Endothelial cell of umbilical vein (primary cell): ENCODE measurements around the gene MAPKAP1. TPM values are rescaled to one million over a fixed set of nuclear protein-coding genes. Genes with fewer than 3 reads are reported as not detected.

Source experiments
- BruUV-seq: library from RNA; stranded (reverse); fragments of 400-500 nt; replicated peaks from 2 replicates; lab custom pipeline; 2021; lab: Mats Ljungman, UMichigan
- CTCF ChIA-PET: fragments of 300-600, 350-600 bp; sonication (Branson Sonifier 250); formaldehyde crosslinking; loops from one replicate; lab custom pipeline; 2021; ENCODE audit warnings: antibody characterized with exemption, inconsistent platforms; lab: Charles Lee
- POLR2A ChIA-PET: fragments of 300-600, 350-600 bp; sonication (Branson Sonifier 250); formaldehyde crosslinking; loops from one replicate; lab custom pipeline; 2021; ENCODE audit warnings: antibody characterized with exemption, inconsistent platforms; lab: Charles Lee
- DNase-seq: peaks from one replicate; pipeline ENCODE4 v3.0.0-alpha.2; 2011; ENCODE audit warnings: low read depth, low spot score
- FAIRE-seq: peaks from 2 replicates; lab custom pipeline; 2011; peaks lifted over from hg19 to GRCh38; lab: Jason Lieb, UNC
- H2AFZ ChIP-seq: 2 replicates; pipeline ENCODE4 v1.6.0; 2012; ENCODE audit warnings: low read depth, low read length, control low read depth, inconsistent platforms
- H3K27ac ChIP-seq: 2 replicates; pipeline ENCODE4 v1.5.1; 2011; ENCODE audit warnings: low read depth, mild to moderate bottlenecking, control low read depth, low read length, moderate library complexity; ENCODE audit not compliant: insufficient read depth
- H3K27me3 ChIP-seq, 2 experiments: 2 replicates each; pipeline versions ENCODE4 v1.6.0 to v1.6.1; 2011; ENCODE audit warnings: low read length in 2 of 2, mixed read lengths in 1 of 2; ENCODE audit not compliant: control insufficient read depth in 2 of 2, insufficient read depth in 2 of 2
- H3K36me3 ChIP-seq, 2 experiments: 2 replicates in 1 of 2; 3 replicates in 1 of 2; pipeline ENCODE4 v1.5.1; 2011; ENCODE audit warnings: low read length in 2 of 2, mild to moderate bottlenecking in 1 of 2, moderate library complexity in 1 of 2; ENCODE audit not compliant: control insufficient read depth in 2 of 2, insufficient read depth in 2 of 2; ENCODE audit errors: extremely low read depth in 1 of 2
- H3K4me1 ChIP-seq: 3 replicates; pipeline ENCODE4 v1.5.1; 2011; ENCODE audit warnings: mild to moderate bottlenecking, low read length; ENCODE audit not compliant: control insufficient read depth, insufficient read depth; ENCODE audit errors: extremely low read depth
- H3K4me2 ChIP-seq: 2 replicates; pipeline ENCODE4 v1.6.1; 2011; ENCODE audit warnings: low read length, control low read depth, mixed read lengths; ENCODE audit not compliant: insufficient read depth
- H3K4me3 ChIP-seq, 3 experiments: fragments of 200-600 bp in 1 of 3; sonication (generic), shearing (Covaris generic) in 1 of 3; replicated peaks in 1 of 3; 2 replicates each; pipeline ENCODE4 v1.5.1; 2011 to 2016; ENCODE audit warnings: control low read depth in 3 of 3, low read length in 3 of 3, mild to moderate bottlenecking in 2 of 3, inconsistent platforms in 1 of 3, low read depth in 1 of 3, moderate library complexity in 1 of 3; ENCODE audit not compliant: insufficient read depth in 1 of 3
- H3K79me2 ChIP-seq: 2 replicates; pipeline ENCODE4 v1.6.0; 2012; ENCODE audit warnings: low read length, inconsistent platforms; ENCODE audit not compliant: control insufficient read depth, insufficient read depth
- H3K9ac ChIP-seq: replicated peaks from 2 replicates; pipeline ENCODE3; 2011; ENCODE audit warnings: low read length, control low read depth; ENCODE audit not compliant: insufficient read depth; ENCODE audit errors: extremely low read depth
- H3K9me1 ChIP-seq: replicated peaks from 3 replicates; pipeline ENCODE4 v1.6.0; 2011; ENCODE audit warnings: mild to moderate bottlenecking, low read length; ENCODE audit not compliant: control insufficient read depth, insufficient read depth; ENCODE audit errors: extremely low read depth
- H3K9me3 ChIP-seq: replicated peaks from 2 replicates; pipeline ENCODE4 v1.5.1; 2012; ENCODE audit warnings: low read length, inconsistent platforms; ENCODE audit not compliant: control insufficient read depth, insufficient read depth
- H4K20me1 ChIP-seq: replicated peaks from 2 replicates; pipeline ENCODE3; 2011; ENCODE audit warnings: mild to moderate bottlenecking, low read length; ENCODE audit not compliant: control insufficient read depth, insufficient read depth; ENCODE audit errors: extremely low read depth
- EZH2 ChIP-seq: IDR thresholded peaks from 2 replicates; pipeline ENCODE4 v1.6.1; 2012; ENCODE audit warnings: borderline replicate concordance, low read depth, mild to moderate bottlenecking, moderate library complexity, low read length, inconsistent platforms; ENCODE audit not compliant: severe bottlenecking
- FOS ChIP-seq: IDR thresholded peaks from 2 replicates; pipeline ENCODE4 v1.6.1; 2011; ENCODE audit warnings: mild to moderate bottlenecking, low read length, moderate library complexity, borderline replicate concordance; ENCODE audit not compliant: insufficient read depth
- GATA2 ChIP-seq: IDR thresholded peaks from 2 replicates; pipeline ENCODE4 v1.7.0; 2011; ENCODE audit warnings: low read depth, mild to moderate bottlenecking, moderate library complexity, mixed read lengths, low read length; ENCODE audit not compliant: insufficient read length, insufficient read depth
- JUN ChIP-seq: IDR thresholded peaks from 2 replicates; pipeline ENCODE4 v1.6.1; 2011; ENCODE audit warnings: borderline replicate concordance, low read depth; ENCODE audit not compliant: insufficient read length, insufficient read depth
- MYC ChIP-seq: IDR thresholded peaks from one replicate; pipeline ENCODE4 v1.6.1; 2011; ENCODE audit warnings: mild to moderate bottlenecking, low read depth, low read length
- POLR2A ChIP-seq: IDR thresholded peaks from 2 replicates; pipeline ENCODE4 v1.6.1; 2012; ENCODE audit warnings: low read depth, mild to moderate bottlenecking, control low read depth, low read length
- POLR2AphosphoS5 ChIP-seq: IDR thresholded peaks from 2 replicates; pipeline ENCODE4 v1.6.1; 2012; ENCODE audit warnings: low read depth, mild to moderate bottlenecking, control low read depth, low read length, moderate library complexity; ENCODE audit not compliant: insufficient read depth
- dilution Hi-C: fragments of 300-500 bp; cut with MboI; formaldehyde crosslinking; loops from one replicate; pipeline ENCODE4 v1.15.0; 2019; ENCODE audit warnings: low sequenced_read_pairs; ENCODE audit not compliant: extremely low pct_ligation_motif_present
- intact Hi-C: fragments of 100-400 bp; cut with micrococcal nuclease; formaldehyde crosslinking; loops from one replicate; pipeline ENCODE4 v1.10.0; 2022
- polyA plus RNA-seq, 4 experiments: library from polyadenylated mRNA; depleted of rRNA in 3 of 4; stranded (reverse) in 3 of 4; unstranded in 1 of 4; fragments of >200 nt; gene quantifications; 2 replicates each; pipeline versions ENCODE4 v1.2.1 to v1.2.3, GENCODE V29; 2011 to 2012; ENCODE audit warnings: missing spikeins in 1 of 4
- total RNA-seq: library from RNA; stranded (reverse); gene quantifications from 2 replicates; pipeline ENCODE4 v1.2.3, GENCODE V29; 2021
- TF ChIP-seq, protein P1 (sequence below): IDR thresholded peaks from 2 replicates; pipeline ENCODE4 v1.6.1; 2011; ENCODE audit not compliant: insufficient read depth, insufficient read length
- TF ChIP-seq, protein P2 (sequence below), 2 donors: IDR thresholded peaks; 1 replicate in 1 of 2; 2 replicates in 1 of 2; pipeline ENCODE4 v1.5.1; 2011; ENCODE audit warnings: low read length in 2 of 2, mild to moderate bottlenecking in 2 of 2, moderate library complexity in 2 of 2, control low read depth in 1 of 2, inconsistent platforms in 1 of 2, low read depth in 1 of 2; ENCODE audit not compliant: insufficient read depth in 1 of 2; ENCODE audit errors: extremely low read depth in 1 of 2

The MAPKAP1 gene
- total and polyA plus RNA-seq, 2 donors (not counting 3 experiments of a cell fraction or from before 2014, with no cell fraction given): 61.9 to 99.1 TPM

DNA sequence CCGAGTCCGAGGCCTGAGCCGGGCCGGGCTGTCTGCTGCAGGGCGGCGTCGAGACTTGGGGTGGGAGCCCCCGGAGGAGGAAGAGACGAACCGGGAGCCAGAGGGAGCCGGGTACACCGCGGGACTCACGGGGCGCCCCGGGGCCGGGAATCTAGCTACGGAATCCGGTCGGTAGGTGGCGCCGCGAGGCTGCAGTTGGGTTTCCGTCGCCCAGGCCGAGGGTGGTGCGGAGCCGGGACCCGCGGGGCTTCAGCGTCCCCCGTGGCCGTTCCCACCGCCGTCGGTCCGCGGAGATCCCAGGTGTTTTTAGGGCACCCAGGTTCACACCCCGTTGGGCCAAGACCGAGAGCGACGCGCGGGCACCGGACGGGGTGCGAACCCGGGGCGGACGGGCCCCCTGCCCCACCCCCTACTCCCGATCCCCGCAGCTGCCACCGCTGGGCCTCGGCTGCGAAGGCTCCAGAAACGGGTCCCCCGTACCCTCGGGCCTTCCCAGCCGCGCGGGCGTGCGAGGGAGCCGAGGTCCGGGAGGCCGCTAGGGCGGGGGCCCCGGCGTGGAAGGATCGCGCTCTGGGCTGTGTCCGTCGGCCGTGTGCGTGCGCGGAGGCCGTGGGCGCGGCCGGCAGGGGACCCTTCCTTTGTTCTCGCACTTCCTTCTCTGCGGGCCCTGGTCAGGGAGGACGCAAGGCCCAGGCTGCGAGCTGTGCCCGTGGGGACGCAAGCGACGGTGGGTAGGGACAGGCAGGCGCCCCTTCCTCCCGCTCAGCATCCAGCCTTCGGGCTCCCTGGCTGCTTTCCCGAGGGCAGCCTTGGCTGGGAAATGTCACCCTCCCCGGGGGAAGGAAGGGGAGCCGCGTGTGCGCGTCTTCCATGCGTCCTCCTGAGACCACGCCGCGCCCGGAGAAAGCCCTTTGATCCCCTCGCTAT, 298.8 kb downstream of the MAPKAP1 start:
- POLR2A ChIA-PET: interaction anchor here (0.6 to 0.7 kb wide), 2 partner anchors 298 to 983 kb away, joined by 4 to 5 read pairs; no protein-coding TSS in a partner anchor
- dilution Hi-C loops: no loop called here
- H3K4me2 ChIP-seq: peak overlapping the region; percentile 53

More for the DNA sequence above, 298.8 kb downstream of the MAPKAP1 start:
- H3K9me1 ChIP-seq: no peaks in the 10 kb centered on the region
- H3K79me2 ChIP-seq: no peaks in the 10 kb centered on the region
- peak overlapping the region; percentile 66 for H3K27ac ChIP-seq
- H3K36me3 ChIP-seq: no peaks in the 10 kb centered on the region
- no peaks in the 10 kb centered on the region for H3K27me3 ChIP-seq
- intact Hi-C loops: loop anchor here (1.0 to 10.0 kb wide), 8 partner anchors 151 to 1084 kb away; partner anchors contain the start of gene PBX3
- peak; percentile 79 for FAIRE-seq
- H4K20me1 ChIP-seq: no peaks in the 10 kb centered on the region
- CTCF ChIA-PET: interaction anchor here (0.6 to 2.7 kb wide), 59 partner anchors 9 to 1091 kb away, joined by 3 to 35 read pairs (median 4); partner anchors contain the start of gene MVB12B
- BruUV-seq: TSS peak; percentile 55
- H3K9ac ChIP-seq: peak overlapping the region; percentile 93
- H2AFZ ChIP-seq: peak overlapping the region; percentile 62
- peak; percentile 61 for DNase-seq
- TF ChIP-seq, protein P1, sequence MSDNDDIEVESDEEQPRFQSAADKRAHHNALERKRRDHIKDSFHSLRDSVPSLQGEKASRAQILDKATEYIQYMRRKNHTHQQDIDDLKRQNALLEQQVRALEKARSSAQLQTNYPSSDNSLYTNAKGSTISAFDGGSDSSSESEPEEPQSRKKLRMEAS: no peak
- no peak for TF ChIP-seq EZH2
- TF ChIP-seq POLR2A: no peak
- TF ChIP-seq, protein P2, sequence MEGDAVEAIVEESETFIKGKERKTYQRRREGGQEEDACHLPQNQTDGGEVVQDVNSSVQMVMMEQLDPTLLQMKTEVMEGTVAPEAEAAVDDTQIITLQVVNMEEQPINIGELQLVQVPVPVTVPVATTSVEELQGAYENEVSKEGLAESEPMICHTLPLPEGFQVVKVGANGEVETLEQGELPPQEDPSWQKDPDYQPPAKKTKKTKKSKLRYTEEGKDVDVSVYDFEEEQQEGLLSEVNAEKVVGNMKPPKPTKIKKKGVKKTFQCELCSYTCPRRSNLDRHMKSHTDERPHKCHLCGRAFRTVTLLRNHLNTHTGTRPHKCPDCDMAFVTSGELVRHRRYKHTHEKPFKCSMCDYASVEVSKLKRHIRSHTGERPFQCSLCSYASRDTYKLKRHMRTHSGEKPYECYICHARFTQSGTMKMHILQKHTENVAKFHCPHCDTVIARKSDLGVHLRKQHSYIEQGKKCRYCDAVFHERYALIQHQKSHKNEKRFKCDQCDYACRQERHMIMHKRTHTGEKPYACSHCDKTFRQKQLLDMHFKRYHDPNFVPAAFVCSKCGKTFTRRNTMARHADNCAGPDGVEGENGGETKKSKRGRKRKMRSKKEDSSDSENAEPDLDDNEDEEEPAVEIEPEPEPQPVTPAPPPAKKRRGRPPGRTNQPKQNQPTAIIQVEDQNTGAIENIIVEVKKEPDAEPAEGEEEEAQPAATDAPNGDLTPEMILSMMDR (IDR thresholded peaks at IDR 0.05; ENCODE audit: extremely low read depth in 1 of 2, insufficient read depth in 1 of 2, low read depth in 1 of 2, low read length in 2 of 2): peak; percentile 82 to 93
- TF ChIP-seq MYC: peak; percentile 14
- TF ChIP-seq JUN: no peak
- TF ChIP-seq POLR2AphosphoS5: no peak
- no peak for TF ChIP-seq FOS
- TF ChIP-seq GATA2: no peak
- H3K9me3 ChIP-seq: no peaks in the 10 kb centered on the region
- H3K4me3 ChIP-seq: peak overlapping the region; percentile 39 to 62 (median 40)
- peaks cover 3% of the 10 kb centered on the region for H3K4me1 ChIP-seq
